T-helper 1 cell treated with Interleukin-12 subunit alpha and Interleukin-12 subunit beta and Interleukin-4 antibody, amounts not matched to agents 30 μg/mL and 1 μg/mL, for 36 hours (primary cell): ENCODE measurements around the gene MPC1.
"Not testable (repeated sequence)": the region's sequence is repeated elsewhere in the genome, so short reads cannot be mapped to it uniquely, and the experiment has no call there.

Experiments used
- H3K27ac Mint-ChIP-seq: one replicate; pipeline ENCODE4 v1.8.0; 2021; ENCODE audit warnings: mild to moderate bottlenecking, mixed read lengths
- H3K27me3 Mint-ChIP-seq: one replicate; pipeline ENCODE4 v1.8.0; 2021; ENCODE audit warnings: low read depth, mixed read lengths
- H3K36me3 Mint-ChIP-seq: one replicate; pipeline ENCODE4 v1.8.0; 2021; ENCODE audit warnings: low read depth, mixed read lengths
- H3K4me1 Mint-ChIP-seq: one replicate; pipeline ENCODE4 v1.8.0; 2021; ENCODE audit warnings: low read depth, mixed read lengths
- H3K4me3 Mint-ChIP-seq: one replicate; pipeline ENCODE4 v1.8.0; 2021; ENCODE audit warnings: mild to moderate bottlenecking, moderate library complexity, mixed read lengths
- H3K9me3 Mint-ChIP-seq: one replicate; pipeline ENCODE4 v1.8.0; 2021; ENCODE audit warnings: mixed read lengths

MPC1 gene

GRCh38 chr6:166412911-166413384 lies 30.2 kb upstream of the MPC1 start:
- Mint-ChIP-seq H3K27ac (no peak overlapping the region), H3K9me3 (peaks cover 21% of the 10 kb centered on the region), H3K36me3 (peaks cover 24% of the 10 kb centered on the region), H3K4me1 (peaks cover 51% of the 10 kb centered on the region), H3K4me3 (no peak overlapping the region), H3K27me3 (peaks cover 28% of the 10 kb centered on the region)

- H3K4me1 Mint-ChIP-seq, result peaks cover 49% of the 10 kb centered on the region
- peak overlapping the region; percentile 60 for H3K27ac Mint-ChIP-seq
- peak overlapping the region; percentile 52 for H3K4me3 Mint-ChIP-seq
- H3K9me3 Mint-ChIP-seq, result peaks cover 21% of the 10 kb centered on the region
- peaks cover 28% of the 10 kb centered on the region for H3K27me3 Mint-ChIP-seq
- peaks cover 22% of the 10 kb centered on the region for H3K36me3 Mint-ChIP-seq
Measured at GRCh38 chr6:166412156-166412910, 29.6 kb upstream of the MPC1 start.

- Mint-ChIP-seq H3K4me1 (peaks cover 43% of the 10 kb centered on the region), H3K4me3 (peak overlapping the region; percentile 52)
Measured at GRCh38 chr6:166411721-166412151, 29.0 kb upstream of the MPC1 start.

GRCh38 chr6:166411271-166411670 lies 28.5 kb upstream of the MPC1 start:
- peak overlapping the region; percentile 60 for H3K27ac Mint-ChIP-seq
- peaks cover 12% of the 10 kb centered on the region for H3K36me3 Mint-ChIP-seq
- H3K27me3 Mint-ChIP-seq, result peaks cover 24% of the 10 kb centered on the region
- peak overlapping the region; percentile 52 for H3K4me3 Mint-ChIP-seq
- H3K9me3 Mint-ChIP-seq, result peaks cover 13% of the 10 kb centered on the region
- peaks cover 38% of the 10 kb centered on the region for H3K4me1 Mint-ChIP-seq

More at GRCh38 chr6:166411721-166412151, 29.0 kb upstream of the MPC1 start:
- H3K27ac Mint-ChIP-seq, result peak overlapping the region; percentile 60
- peaks cover 17% of the 10 kb centered on the region for H3K36me3 Mint-ChIP-seq
- H3K9me3 Mint-ChIP-seq, result peaks cover 17% of the 10 kb centered on the region
- peaks cover 28% of the 10 kb centered on the region for H3K27me3 Mint-ChIP-seq

GRCh38 chr6:166410426-166410935 lies 27.7 kb upstream of the MPC1 start:
- peaks cover 26% of the 10 kb centered on the region for H3K27me3 Mint-ChIP-seq
- H3K4me3 Mint-ChIP-seq, result no peak overlapping the region
- peaks cover 5% of the 10 kb centered on the region for H3K9me3 Mint-ChIP-seq
- H3K36me3 Mint-ChIP-seq, result peaks cover 4% of the 10 kb centered on the region
- H3K4me1 Mint-ChIP-seq, result peaks cover 30% of the 10 kb centered on the region
- no peak overlapping the region for H3K27ac Mint-ChIP-seq

- Mint-ChIP-seq H3K4me3 (no peak overlapping the region), H3K4me1 (peaks cover 19% of the 10 kb centered on the region), H3K27me3 (peaks cover 28% of the 10 kb centered on the region), H3K27ac (no peak overlapping the region), H3K9me3 (no peaks in the 10 kb centered on the region), H3K36me3 (no peaks in the 10 kb centered on the region)
Measured at GRCh38 chr6:166408936-166409755, 26.4 kb upstream of the MPC1 start.

GRCh38 chr6:166406197-166406596 lies 23.5 kb upstream of the MPC1 start:
- Mint-ChIP-seq H3K36me3 (no peaks in the 10 kb centered on the region), H3K4me3 (no peak overlapping the region), H3K9me3 (no peaks in the 10 kb centered on the region), H3K27ac (no peak overlapping the region), H3K27me3 (peaks cover 23% of the 10 kb centered on the region), H3K4me1 (peaks cover 8% of the 10 kb centered on the region)

- Mint-ChIP-seq H3K4me3 (no peak overlapping the region), H3K27me3 (peaks cover 21% of the 10 kb centered on the region), H3K27ac (no peak overlapping the region), H3K4me1 (peaks cover 2% of the 10 kb centered on the region), H3K36me3 (no peaks in the 10 kb centered on the region), H3K9me3 (no peaks in the 10 kb centered on the region)
Measured at GRCh38 chr6:166405386-166405785, 22.6 kb upstream of the MPC1 start.

- H3K9me3 Mint-ChIP-seq, result no peaks in the 10 kb centered on the region
- peaks cover 13% of the 10 kb centered on the region for H3K27me3 Mint-ChIP-seq
- peaks cover 2% of the 10 kb centered on the region for H3K4me1 Mint-ChIP-seq
- no peaks in the 10 kb centered on the region for H3K36me3 Mint-ChIP-seq
- no peak overlapping the region for H3K4me3 Mint-ChIP-seq
- no peak overlapping the region for H3K27ac Mint-ChIP-seq
Measured at GRCh38 chr6:166402582-166403277, 20.0 kb upstream of the MPC1 start.

GRCh38 chr6:166400649-166401250 lies 18.0 kb upstream of the MPC1 start:
- not testable (repeated sequence) for H3K36me3 Mint-ChIP-seq, H3K27ac Mint-ChIP-seq, H3K4me3 Mint-ChIP-seq, H3K9me3 Mint-ChIP-seq, H3K4me1 Mint-ChIP-seq
- peaks cover 13% of the 10 kb centered on the region for H3K27me3 Mint-ChIP-seq

GRCh38 chr6:166400181-166400580 lies 17.4 kb upstream of the MPC1 start:
- Mint-ChIP-seq H3K4me1 (peaks cover 2% of the 10 kb centered on the region), H3K27me3 (peaks cover 15% of the 10 kb centered on the region), H3K36me3 (no peaks in the 10 kb centered on the region), H3K9me3 (no peaks in the 10 kb centered on the region), H3K4me3 (no peak overlapping the region), H3K27ac (no peak overlapping the region)

GRCh38 chr6:166398348-166398747 lies 15.6 kb upstream of the MPC1 start:
- no peak overlapping the region for H3K4me3 Mint-ChIP-seq
- peaks cover 2% of the 10 kb centered on the region for H3K4me1 Mint-ChIP-seq
- no peak overlapping the region for H3K27ac Mint-ChIP-seq
- no peaks in the 10 kb centered on the region for H3K9me3 Mint-ChIP-seq
- peaks cover 19% of the 10 kb centered on the region for H3K27me3 Mint-ChIP-seq
- H3K36me3 Mint-ChIP-seq, result no peaks in the 10 kb centered on the region

- Mint-ChIP-seq H3K4me1 (peaks cover 2% of the 10 kb centered on the region), H3K9me3 (no peaks in the 10 kb centered on the region), H3K4me3 (no peak overlapping the region), H3K27me3 (peaks cover 19% of the 10 kb centered on the region), H3K27ac (no peak overlapping the region), H3K36me3 (no peaks in the 10 kb centered on the region)
Measured at GRCh38 chr6:166397849-166398248, 15.1 kb upstream of the MPC1 start.

- Mint-ChIP-seq H3K9me3 (no peaks in the 10 kb centered on the region), H3K36me3 (no peaks in the 10 kb centered on the region), H3K4me1 (peaks cover 2% of the 10 kb centered on the region), H3K4me3 (no peak overlapping the region), H3K27me3 (peaks cover 22% of the 10 kb centered on the region), H3K27ac (no peak overlapping the region)
Measured at GRCh38 chr6:166395778-166396177, 13.0 kb upstream of the MPC1 start.
